ENCODE results near the gene CFAP69. TPM values are rescaled to one million over a fixed set of nuclear protein-coding genes. Genes with fewer than 3 reads are reported as not detected.

CFAP69 gene
- total and polyA plus RNA-seq, 2 experiments from 2014 or later = 4.9 to 7.9 TPM

DNA sequence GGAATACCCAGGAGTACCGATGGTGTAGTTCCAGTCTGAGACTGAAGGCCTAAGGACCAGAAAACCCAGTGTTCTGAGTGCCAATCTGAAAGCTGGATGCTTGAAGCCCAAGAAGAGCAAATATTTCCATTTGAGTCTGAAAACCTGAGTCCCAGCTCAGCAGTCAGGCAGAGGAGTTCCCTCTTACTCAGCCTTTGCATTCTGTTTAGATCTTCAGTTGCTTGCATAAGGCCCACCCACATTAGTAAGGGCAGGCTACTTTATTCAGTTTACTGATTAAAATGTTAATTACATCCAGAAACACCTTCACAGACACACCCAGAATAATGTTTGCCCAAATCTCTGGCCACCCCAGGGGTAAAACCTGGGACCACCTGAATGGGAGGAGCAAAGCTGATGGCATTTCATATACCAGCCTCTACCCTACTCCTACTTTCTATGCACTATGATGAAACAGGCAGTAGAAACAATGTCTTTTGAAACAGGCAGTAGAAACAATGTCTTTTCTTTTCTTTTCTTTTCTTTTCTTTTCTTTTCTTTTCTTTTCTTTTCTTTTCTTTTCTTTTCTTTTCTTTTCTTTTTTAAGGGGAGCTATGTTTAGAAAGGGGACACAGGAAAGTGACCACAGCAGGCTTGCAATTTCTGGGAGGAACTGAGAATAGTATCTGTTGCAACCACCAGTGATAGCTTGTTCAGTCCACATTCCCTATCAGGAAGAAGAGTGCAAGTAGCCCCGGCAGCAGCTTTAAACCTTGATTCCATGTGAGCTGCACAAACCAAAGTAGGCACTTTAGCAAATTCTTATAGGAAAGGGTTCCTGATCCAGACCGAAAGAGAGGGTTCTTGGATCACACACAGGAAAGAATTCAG, 45.5 kb downstream of the CFAP69 start:
- Mint-ChIP-seq H3K9me3 (peaks cover 25% of the 10 kb centered on the region), H3K4me3 (no peak overlapping the region), H3K27ac (no peak overlapping the region)

More for the DNA sequence above, 45.5 kb downstream of the CFAP69 start:
- no peaks in the 10 kb centered on the region for H3F3A ChIP-seq (replicated peaks; ENCODE audit: low read depth)
- no peak overlapping the region for H3K4me3 ChIP-seq
- no peaks in the 10 kb centered on the region for H3K4me1 Mint-ChIP-seq
- no peaks in the 10 kb centered on the region for H3K27me3 Mint-ChIP-seq (ENCODE audit: insufficient read depth, low read depth, poor library complexity)
- DNase-seq (ENCODE audit: low spot score) = no peak
- TF ChIP-seq NANOG (IDR thresholded peaks at IDR 0.05; ENCODE audit: borderline replicate concordance) = no peak
- no peak for TF ChIP-seq CREB1 (CRISPR knock-in tag; IDR thresholded peaks at IDR 0.05; ENCODE audit: low read depth)
- TF ChIP-seq, protein P1, sequence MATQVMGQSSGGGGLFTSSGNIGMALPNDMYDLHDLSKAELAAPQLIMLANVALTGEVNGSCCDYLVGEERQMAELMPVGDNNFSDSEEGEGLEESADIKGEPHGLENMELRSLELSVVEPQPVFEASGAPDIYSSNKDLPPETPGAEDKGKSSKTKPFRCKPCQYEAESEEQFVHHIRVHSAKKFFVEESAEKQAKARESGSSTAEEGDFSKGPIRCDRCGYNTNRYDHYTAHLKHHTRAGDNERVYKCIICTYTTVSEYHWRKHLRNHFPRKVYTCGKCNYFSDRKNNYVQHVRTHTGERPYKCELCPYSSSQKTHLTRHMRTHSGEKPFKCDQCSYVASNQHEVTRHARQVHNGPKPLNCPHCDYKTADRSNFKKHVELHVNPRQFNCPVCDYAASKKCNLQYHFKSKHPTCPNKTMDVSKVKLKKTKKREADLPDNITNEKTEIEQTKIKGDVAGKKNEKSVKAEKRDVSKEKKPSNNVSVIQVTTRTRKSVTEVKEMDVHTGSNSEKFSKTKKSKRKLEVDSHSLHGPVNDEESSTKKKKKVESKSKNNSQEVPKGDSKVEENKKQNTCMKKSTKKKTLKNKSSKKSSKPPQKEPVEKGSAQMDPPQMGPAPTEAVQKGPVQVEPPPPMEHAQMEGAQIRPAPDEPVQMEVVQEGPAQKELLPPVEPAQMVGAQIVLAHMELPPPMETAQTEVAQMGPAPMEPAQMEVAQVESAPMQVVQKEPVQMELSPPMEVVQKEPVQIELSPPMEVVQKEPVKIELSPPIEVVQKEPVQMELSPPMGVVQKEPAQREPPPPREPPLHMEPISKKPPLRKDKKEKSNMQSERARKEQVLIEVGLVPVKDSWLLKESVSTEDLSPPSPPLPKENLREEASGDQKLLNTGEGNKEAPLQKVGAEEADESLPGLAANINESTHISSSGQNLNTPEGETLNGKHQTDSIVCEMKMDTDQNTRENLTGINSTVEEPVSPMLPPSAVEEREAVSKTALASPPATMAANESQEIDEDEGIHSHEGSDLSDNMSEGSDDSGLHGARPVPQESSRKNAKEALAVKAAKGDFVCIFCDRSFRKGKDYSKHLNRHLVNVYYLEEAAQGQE (IDR thresholded peaks at IDR 0.05; ENCODE audit: unreplicated experiment) = no peak
- TF ChIP-seq, protein P2, sequence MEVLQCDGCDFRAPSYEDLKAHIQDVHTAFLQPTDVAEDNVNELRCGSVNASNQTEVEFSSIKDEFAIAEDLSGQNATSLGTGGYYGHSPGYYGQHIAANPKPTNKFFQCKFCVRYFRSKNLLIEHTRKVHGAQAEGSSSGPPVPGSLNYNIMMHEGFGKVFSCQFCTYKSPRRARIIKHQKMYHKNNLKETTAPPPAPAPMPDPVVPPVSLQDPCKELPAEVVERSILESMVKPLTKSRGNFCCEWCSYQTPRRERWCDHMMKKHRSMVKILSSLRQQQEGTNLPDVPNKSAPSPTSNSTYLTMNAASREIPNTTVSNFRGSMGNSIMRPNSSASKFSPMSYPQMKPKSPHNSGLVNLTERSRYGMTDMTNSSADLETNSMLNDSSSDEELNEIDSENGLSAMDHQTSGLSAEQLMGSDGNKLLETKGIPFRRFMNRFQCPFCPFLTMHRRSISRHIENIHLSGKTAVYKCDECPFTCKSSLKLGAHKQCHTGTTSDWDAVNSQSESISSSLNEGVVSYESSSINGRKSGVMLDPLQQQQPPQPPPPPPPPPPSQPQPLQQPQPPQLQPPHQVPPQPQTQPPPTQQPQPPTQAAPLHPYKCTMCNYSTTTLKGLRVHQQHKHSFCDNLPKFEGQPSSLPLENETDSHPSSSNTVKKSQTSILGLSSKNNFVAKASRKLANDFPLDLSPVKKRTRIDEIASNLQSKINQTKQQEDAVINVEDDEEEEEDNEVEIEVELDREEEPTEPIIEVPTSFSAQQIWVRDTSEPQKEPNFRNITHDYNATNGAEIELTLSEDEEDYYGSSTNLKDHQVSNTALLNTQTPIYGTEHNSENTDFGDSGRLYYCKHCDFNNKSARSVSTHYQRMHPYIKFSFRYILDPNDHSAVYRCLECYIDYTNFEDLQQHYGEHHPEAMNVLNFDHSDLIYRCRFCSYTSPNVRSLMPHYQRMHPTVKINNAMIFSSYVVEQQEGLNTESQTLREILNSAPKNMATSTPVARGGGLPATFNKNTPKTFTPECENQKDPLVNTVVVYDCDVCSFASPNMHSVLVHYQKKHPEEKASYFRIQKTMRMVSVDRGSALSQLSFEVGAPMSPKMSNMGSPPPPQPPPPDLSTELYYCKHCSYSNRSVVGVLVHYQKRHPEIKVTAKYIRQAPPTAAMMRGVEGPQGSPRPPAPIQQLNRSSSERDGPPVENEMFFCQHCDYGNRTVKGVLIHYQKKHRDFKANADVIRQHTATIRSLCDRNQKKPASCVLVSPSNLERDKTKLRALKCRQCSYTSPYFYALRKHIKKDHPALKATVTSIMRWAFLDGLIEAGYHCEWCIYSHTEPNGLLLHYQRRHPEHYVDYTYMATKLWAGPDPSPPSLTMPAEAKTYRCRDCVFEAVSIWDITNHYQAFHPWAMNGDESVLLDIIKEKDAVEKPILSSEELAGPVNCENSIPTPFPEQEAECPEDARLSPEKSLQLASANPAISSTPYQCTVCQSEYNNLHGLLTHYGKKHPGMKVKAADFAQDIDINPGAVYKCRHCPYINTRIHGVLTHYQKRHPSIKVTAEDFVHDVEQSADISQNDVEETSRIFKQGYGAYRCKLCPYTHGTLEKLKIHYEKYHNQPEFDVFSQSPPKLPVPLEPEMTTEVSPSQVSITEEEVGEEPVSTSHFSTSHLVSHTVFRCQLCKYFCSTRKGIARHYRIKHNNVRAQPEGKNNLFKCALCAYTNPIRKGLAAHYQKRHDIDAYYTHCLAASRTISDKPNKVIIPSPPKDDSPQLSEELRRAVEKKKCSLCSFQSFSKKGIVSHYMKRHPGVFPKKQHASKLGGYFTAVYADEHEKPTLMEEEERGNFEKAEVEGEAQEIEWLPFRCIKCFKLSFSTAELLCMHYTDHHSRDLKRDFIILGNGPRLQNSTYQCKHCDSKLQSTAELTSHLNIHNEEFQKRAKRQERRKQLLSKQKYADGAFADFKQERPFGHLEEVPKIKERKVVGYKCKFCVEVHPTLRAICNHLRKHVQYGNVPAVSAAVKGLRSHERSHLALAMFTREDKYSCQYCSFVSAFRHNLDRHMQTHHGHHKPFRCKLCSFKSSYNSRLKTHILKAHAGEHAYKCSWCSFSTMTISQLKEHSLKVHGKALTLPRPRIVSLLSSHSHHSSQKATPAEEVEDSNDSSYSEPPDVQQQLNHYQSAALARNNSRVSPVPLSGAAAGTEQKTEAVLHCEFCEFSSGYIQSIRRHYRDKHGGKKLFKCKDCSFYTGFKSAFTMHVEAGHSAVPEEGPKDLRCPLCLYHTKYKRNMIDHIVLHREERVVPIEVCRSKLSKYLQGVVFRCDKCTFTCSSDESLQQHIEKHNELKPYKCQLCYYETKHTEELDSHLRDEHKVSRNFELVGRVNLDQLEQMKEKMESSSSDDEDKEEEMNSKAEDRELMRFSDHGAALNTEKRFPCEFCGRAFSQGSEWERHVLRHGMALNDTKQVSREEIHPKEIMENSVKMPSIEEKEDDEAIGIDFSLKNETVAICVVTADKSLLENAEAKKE (CRISPR knock-in tag; IDR thresholded peaks at IDR 0.05) = no peak
- H3K79me2 ChIP-seq (replicated peaks; ENCODE audit: insufficient read depth) = no peaks in the 10 kb centered on the region
- H3K27ac ChIP-seq (ENCODE audit: low read depth) = no peak overlapping the region
- no peak overlapping the region for H3K4me2 ChIP-seq
- H3K27me3 ChIP-seq (ENCODE audit: insufficient read depth) = no peaks in the 10 kb centered on the region
- H3K36me3 Mint-ChIP-seq (ENCODE audit: low read depth) = peaks cover 42% of the 10 kb centered on the region
- H3K4me1 ChIP-seq (ENCODE audit: insufficient read depth) = no peaks in the 10 kb centered on the region
- no peaks in the 10 kb centered on the region for H3K9me2 ChIP-seq (ENCODE audit: insufficient read depth)
- ATAC-seq = no peak
- no peaks in the 10 kb centered on the region for H4K20me1 ChIP-seq (replicated peaks; ENCODE audit: insufficient read depth)
- no peaks in the 10 kb centered on the region for H3K36me3 ChIP-seq (ENCODE audit: insufficient read depth)
- no peak overlapping the region for H2AFZ ChIP-seq

All from GM23338 (cell line).